OCI-LY1 (cell line): ENCODE measurements around the gene TEX26.

Source experiments
- CTCF ChIP-seq: fragments of 200-600 bp; sonication (generic), shearing (Covaris generic); IDR thresholded peaks from 2 replicates; pipeline ENCODE4 v1.5.1; 2017; ENCODE audit warnings: mild to moderate bottlenecking, antibody characterized with exemption, low read length, moderate library complexity, mixed read lengths
- EZH2 ChIP-seq: fragments of 200-600 bp; sonication (generic), shearing (Covaris generic); IDR thresholded peaks from 2 replicates; pipeline ENCODE4 v1.8.0; 2017; ENCODE audit warnings: borderline replicate concordance, mixed run types, mild to moderate bottlenecking, antibody characterized with exemption, low read length, moderate library complexity, mixed read lengths

DNA sequence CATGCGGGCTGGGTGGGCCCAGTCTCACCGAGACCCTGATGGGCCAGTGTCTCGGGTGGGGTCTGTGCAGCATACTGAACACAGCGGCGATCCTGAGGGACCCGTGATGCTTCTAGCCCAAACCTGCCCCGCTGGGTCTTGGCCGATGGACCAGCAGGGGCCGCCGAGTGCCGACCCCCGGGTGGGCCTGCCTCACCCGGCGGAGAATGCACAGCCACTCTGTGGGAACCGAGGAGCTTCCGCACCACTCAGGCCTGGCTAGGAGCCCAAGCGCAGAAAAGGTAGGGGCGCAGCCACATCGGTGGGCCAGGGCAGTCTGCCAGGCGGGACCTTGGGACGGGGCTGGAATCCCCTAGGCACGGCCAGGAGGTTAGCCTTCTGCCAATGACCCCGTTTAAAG, 72.6 kb downstream of the TEX26 start:
- TF ChIP-seq CTCF (no peak), EZH2 (no peak)
